Panc1 (cell line): Measurements from ENCODE around the gene TMEM121. TPM values are rescaled to one million over a fixed set of nuclear protein-coding genes. Genes with fewer than 3 reads are reported as not detected.

Source experiments
- ATAC-seq: fragments of 200-7000 bp; cut with Tn5 transposase; 2 replicates; pipeline ENCODE4 v1.9.1; 2020; ENCODE audit warnings: mild to moderate bottlenecking, moderate library complexity
- BruUV-seq: library from RNA; stranded (reverse); fragments of 400-500 nt; replicated peaks from 2 replicates; lab custom pipeline; 2021; lab: Mats Ljungman, UMichigan
- CTCF ChIA-PET: fragments of 300-600 bp; sonication (Branson Sonifier 250); formaldehyde crosslinking; loops from one replicate; lab custom pipeline; 2022; ENCODE audit warnings: antibody characterized with exemption; lab: Charles Lee
- POLR2A ChIA-PET: fragments of 300-600 bp; sonication (Branson Sonifier 250); formaldehyde crosslinking; loops from one replicate; lab custom pipeline; 2022; ENCODE audit warnings: antibody characterized with exemption; lab: Charles Lee
- DNase-seq: peaks from one replicate; pipeline ENCODE4 v3.0.0-alpha.2; 2010; ENCODE audit warnings: low read depth, low spot score
- H3K27ac ChIP-seq: 2 replicates; pipeline ENCODE4 v1.5.1; 2011; ENCODE audit warnings: mild to moderate bottlenecking, low read length, inconsistent platforms
- H3K27me3 ChIP-seq: fragments of 200-500 bp; sonication (Bioruptor generic); 2 replicates; pipeline ENCODE4 v1.6.0; 2014; ENCODE audit warnings: low read length, inconsistent platforms; ENCODE audit not compliant: control insufficient read depth, insufficient read depth
- H3K36me3 ChIP-seq: fragments of 200-500 bp; sonication (Bioruptor generic); 2 replicates; pipeline ENCODE4 v1.5.1; 2014; ENCODE audit warnings: inconsistent platforms, mild to moderate bottlenecking, low read length, moderate library complexity; ENCODE audit not compliant: control insufficient read depth, insufficient read depth
- H3K4me1 ChIP-seq: 2 replicates; pipeline ENCODE4 v1.5.1; 2011; ENCODE audit warnings: inconsistent platforms, mild to moderate bottlenecking, low read length, moderate library complexity; ENCODE audit not compliant: control insufficient read depth, insufficient read depth
- H3K4me3 ChIP-seq, 2 experiments: 2 replicates each; pipeline ENCODE4 v1.5.1; 2011 to 2012; ENCODE audit warnings: low read depth in 2 of 2, low read length in 2 of 2, mild to moderate bottlenecking in 2 of 2, inconsistent platforms in 1 of 2, moderate library complexity in 1 of 2
- H3K9me3 ChIP-seq: fragments of 200-500 bp; sonication (Bioruptor generic); 2 replicates; pipeline ENCODE4 v1.5.1; 2014; ENCODE audit warnings: low read depth, mild to moderate bottlenecking, inconsistent platforms, low read length, moderate library complexity; ENCODE audit not compliant: control insufficient read depth, insufficient read depth
- POLR2AphosphoS5 ChIP-seq: IDR thresholded peaks from 2 replicates; pipeline ENCODE4 v1.6.1; 2012; ENCODE audit warnings: mild to moderate bottlenecking, low read depth, low read length, moderate library complexity
- REST ChIP-seq, 2 experiments: IDR thresholded peaks; 2 replicates each; pipeline ENCODE4 v1.6.1; 2011 to 2012; ENCODE audit warnings: low read depth in 2 of 2, control low read depth in 1 of 2, low read length in 1 of 2, mild to moderate bottlenecking in 1 of 2, moderate library complexity in 1 of 2; ENCODE audit not compliant: insufficient read depth in 1 of 2
- SIN3A ChIP-seq: IDR thresholded peaks from 2 replicates; pipeline ENCODE4 v1.6.1; 2012; ENCODE audit warnings: low read depth, mild to moderate bottlenecking, low read length, moderate library complexity, borderline replicate concordance; ENCODE audit not compliant: insufficient read depth
- TCF7L2 ChIP-seq: IDR thresholded peaks from 2 replicates; pipeline ENCODE4 v1.6.1; 2011; ENCODE audit warnings: mild to moderate bottlenecking, low read depth, low read length, inconsistent platforms
- in situ Hi-C: cut with HindIII; loops from 2 replicates; pipeline ENCODE4 v1.10.0; 2016; ENCODE audit warnings: low sequenced_read_pairs, low pct_unique_long_range_greater_than_20kb
- intact Hi-C: fragments of 100-400 bp; cut with micrococcal nuclease; formaldehyde crosslinking; loops from one replicate; pipeline ENCODE4 v1.10.0; 2022; ENCODE audit not compliant: unreplicated experiment
- total RNA-seq: library from RNA; stranded (reverse); gene quantifications from one replicate; pipeline ENCODE4 v1.2.1, GENCODE V29; 2021; ENCODE audit not compliant: unreplicated experiment
- TF ChIP-seq, protein P1 (sequence below): fragments of 450-650 bp; IDR thresholded peaks from 2 replicates; pipeline ENCODE4 v1.5.1; 2017; ENCODE audit warnings: mild to moderate bottlenecking

Gene TMEM121
- total RNA-seq, 1 experiment from 2014 or later = 4.6 TPM

DNA sequence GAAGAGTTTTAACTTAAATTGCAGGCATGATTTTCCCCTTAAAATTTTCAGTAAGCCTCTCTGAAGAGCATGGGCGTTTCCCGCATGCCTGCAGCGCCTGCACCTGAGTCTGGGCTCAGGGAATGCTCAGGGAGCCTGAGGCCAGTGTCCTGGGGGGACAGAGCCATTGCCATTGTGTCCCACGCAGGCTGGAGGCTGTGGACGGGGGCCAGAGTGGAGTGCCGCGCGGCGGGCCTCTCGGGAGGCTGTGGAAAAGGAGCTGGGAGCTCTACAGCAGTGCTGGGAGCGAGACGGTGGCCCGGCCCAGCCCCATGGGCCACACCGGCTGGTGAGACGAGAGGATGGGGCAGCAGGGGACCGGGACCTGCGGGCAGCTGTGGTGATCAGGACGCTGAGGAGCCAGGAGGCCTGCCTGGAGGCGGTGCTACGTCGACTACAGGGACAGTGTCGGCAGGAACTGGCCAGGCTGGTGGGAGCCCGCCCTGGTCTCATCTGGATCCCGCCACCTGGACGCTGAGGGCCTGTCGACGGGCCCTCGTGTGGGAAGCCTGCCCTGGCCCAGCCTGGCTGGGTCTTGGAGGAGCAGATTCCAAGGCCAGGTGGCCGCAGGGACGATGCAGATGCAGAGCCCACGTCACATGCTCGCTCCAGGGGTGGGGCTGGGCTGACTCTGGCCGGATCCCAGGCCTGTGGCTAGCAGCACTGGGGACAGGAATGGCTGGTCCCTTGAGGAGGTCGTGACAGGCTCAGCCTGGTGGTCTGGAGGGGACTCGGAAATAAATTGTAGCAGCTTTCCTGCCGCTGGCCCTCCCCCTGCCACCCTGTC, 27.7 kb upstream of the TMEM121 start:
- H3K4me3 ChIP-seq = no peak overlapping the region
- DNase-seq (no peak), ATAC-seq (no peak; the same call in 1 of the 2 replicates)
- no peak overlapping the region for H3K27ac ChIP-seq
- H3K4me1 ChIP-seq = no peaks in the 10 kb centered on the region
- no peaks in the 10 kb centered on the region for H3K9me3 ChIP-seq
- TF ChIP-seq, protein P1, sequence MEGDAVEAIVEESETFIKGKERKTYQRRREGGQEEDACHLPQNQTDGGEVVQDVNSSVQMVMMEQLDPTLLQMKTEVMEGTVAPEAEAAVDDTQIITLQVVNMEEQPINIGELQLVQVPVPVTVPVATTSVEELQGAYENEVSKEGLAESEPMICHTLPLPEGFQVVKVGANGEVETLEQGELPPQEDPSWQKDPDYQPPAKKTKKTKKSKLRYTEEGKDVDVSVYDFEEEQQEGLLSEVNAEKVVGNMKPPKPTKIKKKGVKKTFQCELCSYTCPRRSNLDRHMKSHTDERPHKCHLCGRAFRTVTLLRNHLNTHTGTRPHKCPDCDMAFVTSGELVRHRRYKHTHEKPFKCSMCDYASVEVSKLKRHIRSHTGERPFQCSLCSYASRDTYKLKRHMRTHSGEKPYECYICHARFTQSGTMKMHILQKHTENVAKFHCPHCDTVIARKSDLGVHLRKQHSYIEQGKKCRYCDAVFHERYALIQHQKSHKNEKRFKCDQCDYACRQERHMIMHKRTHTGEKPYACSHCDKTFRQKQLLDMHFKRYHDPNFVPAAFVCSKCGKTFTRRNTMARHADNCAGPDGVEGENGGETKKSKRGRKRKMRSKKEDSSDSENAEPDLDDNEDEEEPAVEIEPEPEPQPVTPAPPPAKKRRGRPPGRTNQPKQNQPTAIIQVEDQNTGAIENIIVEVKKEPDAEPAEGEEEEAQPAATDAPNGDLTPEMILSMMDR = no peak
- no peaks in the 10 kb centered on the region for H3K36me3 ChIP-seq
- H3K27me3 ChIP-seq = no peaks in the 10 kb centered on the region
- ChIA-PET CTCF (no interaction called here), POLR2A (no interaction called here)
- intact Hi-C loops = no loop called here
- BruUV-seq = no TSS peak
- in situ Hi-C loops = no loop called here

DNA sequence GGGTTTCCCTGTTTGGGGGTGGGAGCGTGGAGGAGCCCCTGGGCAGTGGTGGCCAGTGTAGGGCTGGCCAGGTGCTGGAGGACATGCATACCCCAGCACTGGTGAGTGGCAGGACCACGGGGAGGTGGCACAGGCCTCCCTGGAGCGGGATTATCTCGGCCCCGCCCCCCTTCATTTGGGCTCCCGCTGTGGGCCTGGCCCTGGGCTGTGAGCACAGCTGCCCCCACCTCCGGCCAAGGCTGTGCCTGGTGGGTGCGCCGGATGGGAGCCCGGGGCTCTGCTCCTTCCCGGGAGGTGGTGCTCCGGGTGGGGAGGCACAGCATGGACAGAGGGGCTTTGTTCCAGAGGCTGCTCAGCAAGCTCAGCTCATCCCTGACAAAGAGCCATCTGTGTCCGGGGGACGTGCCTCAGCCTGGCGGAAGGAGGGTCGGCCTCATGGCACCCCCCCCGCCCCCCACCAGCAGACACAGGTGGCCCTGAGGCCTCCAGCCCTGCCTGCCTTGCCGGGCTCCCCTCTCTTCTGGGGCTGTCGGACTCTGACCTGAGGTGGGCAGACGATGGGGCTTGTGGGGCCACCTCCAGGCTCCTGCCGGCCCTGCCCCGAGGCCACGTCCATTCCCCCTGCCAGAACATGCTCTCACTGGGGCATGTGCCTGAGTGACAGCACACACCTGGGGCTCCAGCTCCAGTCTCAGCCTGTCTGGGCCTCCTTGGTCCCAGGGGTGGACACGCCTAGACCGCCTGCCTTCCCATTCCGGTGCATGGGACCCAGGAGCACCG, 26.9 kb upstream of the TMEM121 start:
- no TSS peak for BruUV-seq
- Histone ChIP-seq H3K4me1 (no peaks in the 10 kb centered on the region), H3K27ac (no peak overlapping the region), H3K9me3 (no peaks in the 10 kb centered on the region), H3K27me3 (no peaks in the 10 kb centered on the region), H3K36me3 (no peaks in the 10 kb centered on the region), H3K4me3 (no peak overlapping the region)
- DNase-seq = no peak
- ChIA-PET POLR2A (no interaction called here), CTCF (no interaction called here)
- in situ Hi-C loops = no loop called here
- TF ChIP-seq POLR2AphosphoS5 (no peak), SIN3A (no peak), TCF7L2 (no peak), REST (IDR thresholded peaks at IDR 0.05; ENCODE audit: insufficient read depth in 1 of 2, low read depth in 2 of 2, low read length in 1 of 2) (no peak)
- TF ChIP-seq, protein P1 = no peak
- intact Hi-C loops = no loop called here
- peak; percentile 14; the same call in 1 of the 2 replicates for ATAC-seq
